HL-60 (cell line): ENCODE results near the gene MACO1.

Experiments used
- DNase-seq, 2 experiments: peaks; one replicate each; pipeline ENCODE4 v3.0.0-alpha.2; 2010 to 2020; ENCODE audit warnings: low read depth in 1 of 2, low spot score in 1 of 2
- H3K27ac ChIP-seq: fragments of 250-450 bp; sonication (Bioruptor Pico); replicated peaks from 2 replicates; pipeline ENCODE4 v1.5.1; 2020; ENCODE audit warnings: mild to moderate bottlenecking, moderate library complexity
- H3K27me3 ChIP-seq: fragments of 250-450 bp; sonication (Bioruptor Pico); 2 replicates; pipeline ENCODE4 v1.5.1; 2021; ENCODE audit warnings: mild to moderate bottlenecking, moderate library complexity; ENCODE audit not compliant: insufficient read depth, poor library complexity, severe bottlenecking
- H3K4me3 ChIP-seq: replicated peaks from 2 replicates; pipeline ENCODE4 v1.5.1; 2011; ENCODE audit warnings: mild to moderate bottlenecking, control low read depth, low read length; ENCODE audit not compliant: insufficient read depth
- CTCF ChIP-seq: IDR thresholded peaks from one replicate; pipeline ENCODE4 v1.5.1; 2011; ENCODE audit warnings: low read length, control low read depth, inconsistent platforms; ENCODE audit not compliant: insufficient read depth
- GABPA ChIP-seq: IDR thresholded peaks from 2 replicates; pipeline ENCODE4 v1.6.1; 2012; ENCODE audit warnings: low read depth
- POLR2AphosphoS5 ChIP-seq: IDR thresholded peaks from 2 replicates; pipeline ENCODE4 v1.6.1; 2012; ENCODE audit warnings: low read depth
- REST ChIP-seq: IDR thresholded peaks from 2 replicates; pipeline ENCODE4 v1.6.1; 2012; ENCODE audit warnings: low read depth; ENCODE audit not compliant: insufficient replicate concordance
- SPI1 ChIP-seq: IDR thresholded peaks from 2 replicates; pipeline ENCODE4 v1.6.1; 2012; ENCODE audit warnings: low read depth, mild to moderate bottlenecking, borderline replicate concordance

The MACO1 gene

DNA sequence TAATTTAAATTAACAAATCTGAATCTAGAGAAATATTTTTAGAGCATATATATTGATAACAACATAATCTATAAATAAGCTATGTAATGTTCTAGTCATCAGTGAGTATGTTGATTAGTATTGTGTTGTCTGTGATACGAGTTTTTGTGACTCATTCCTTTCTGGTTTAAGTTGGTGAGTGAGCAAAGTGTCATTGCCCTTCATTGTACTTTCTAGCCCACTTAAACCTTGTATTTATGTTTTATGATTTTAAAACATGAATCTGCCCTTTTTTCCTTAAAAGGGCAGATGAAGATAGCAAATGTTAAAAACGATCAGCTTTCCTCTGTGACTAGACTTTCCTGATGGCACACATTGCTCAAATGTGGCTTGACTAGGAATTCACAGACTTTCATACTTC lies 38.5 kb downstream of the MACO1 start:
- no peak overlapping the region for H3K27ac ChIP-seq
- no peak overlapping the region for H3K4me3 ChIP-seq
- H3K27me3 ChIP-seq: no peaks in the 10 kb centered on the region
- TF ChIP-seq GABPA (no peak), POLR2AphosphoS5 (no peak), SPI1 (no peak), CTCF (no peak), REST (no peak)
- no peak for DNase-seq

DNA sequence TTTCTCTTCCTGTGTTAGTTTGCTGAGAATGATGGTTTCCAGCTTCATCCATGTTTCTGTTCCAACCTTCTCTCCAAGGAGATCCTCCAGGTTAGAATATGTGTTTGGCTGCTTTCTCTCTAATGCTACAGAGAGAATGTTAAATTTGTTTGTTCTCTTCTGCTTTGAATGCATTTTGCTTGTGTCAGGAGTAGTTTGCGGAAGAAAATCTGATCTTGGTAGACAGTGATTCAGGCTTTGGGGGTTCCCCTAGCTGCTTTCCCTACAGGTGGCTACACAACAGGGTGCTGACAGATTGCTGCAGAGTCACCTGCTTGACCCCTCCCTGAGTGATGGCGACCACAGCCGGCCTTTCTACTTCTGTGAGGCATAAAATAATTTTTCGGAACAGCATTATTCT lies 41.8 kb downstream of the MACO1 start:
- no peak for DNase-seq
- TF ChIP-seq GABPA (no peak), SPI1 (no peak), REST (no peak), POLR2AphosphoS5 (no peak), CTCF (no peak)
- H3K4me3 ChIP-seq: no peak overlapping the region
- H3K27ac ChIP-seq: no peak overlapping the region
- H3K27me3 ChIP-seq: no peaks in the 10 kb centered on the region

DNA sequence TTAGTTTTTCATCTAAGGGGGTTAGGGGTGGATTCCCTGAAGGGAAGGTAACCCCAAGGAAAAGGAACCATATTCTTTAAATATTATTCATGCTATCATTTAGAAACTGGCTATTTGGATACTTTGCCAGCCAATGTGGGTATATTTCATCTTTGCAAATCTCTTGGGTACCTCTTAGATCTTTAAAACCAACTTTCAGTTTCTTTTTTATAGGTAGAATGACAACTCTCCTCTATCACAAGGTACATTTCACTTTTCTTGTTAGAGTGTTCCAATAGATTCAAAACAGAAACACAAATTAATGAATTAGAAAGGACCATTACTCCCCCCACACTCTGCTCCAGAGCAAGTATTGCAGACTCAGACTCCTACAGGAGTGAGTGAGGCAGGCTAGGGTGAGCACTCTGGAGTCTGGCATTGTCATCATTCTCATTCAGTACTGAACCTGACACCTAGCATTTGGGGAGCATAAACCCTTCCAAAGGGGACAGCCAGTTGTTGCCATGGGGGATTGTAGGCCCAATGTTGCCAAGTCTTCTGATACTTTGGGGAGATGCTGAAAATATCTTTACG lies 43.0 kb downstream of the MACO1 start:
- Histone ChIP-seq H3K4me3 (no peak overlapping the region), H3K27me3 (no peaks in the 10 kb centered on the region), H3K27ac (no peak overlapping the region)
- TF ChIP-seq CTCF (no peak), GABPA (no peak), REST (no peak), POLR2AphosphoS5 (no peak)
- no peak for DNase-seq
